A673 (cell line): ENCODE measurements around the gene HTR2A.

Experiments used
- CTCF ChIP-seq: fragments of 300-800, 200-600 bp; sonication (generic); conservative IDR thresholded peaks from 2 replicates; pipeline ENCODE4 v1.5.1; 2017; ENCODE audit warnings: low read depth, mild to moderate bottlenecking, antibody characterized with exemption, low read length, moderate library complexity, mixed read lengths
- EZH2 ChIP-seq: fragments of 200-600 bp; sonication (generic); IDR thresholded peaks from 2 replicates; pipeline ENCODE4 v1.6.1; 2017; ENCODE audit warnings: borderline replicate concordance, low read depth, mild to moderate bottlenecking, mixed read lengths, antibody characterized with exemption, low read length; ENCODE audit not compliant: poor library complexity, severe bottlenecking

GRCh38 chr13:46868091-46868490, 28.8 kb downstream of the HTR2A start:
- TF ChIP-seq EZH2 (no peak), CTCF (no peak)
